ENCODE data around the gene CYLD.

DNA sequence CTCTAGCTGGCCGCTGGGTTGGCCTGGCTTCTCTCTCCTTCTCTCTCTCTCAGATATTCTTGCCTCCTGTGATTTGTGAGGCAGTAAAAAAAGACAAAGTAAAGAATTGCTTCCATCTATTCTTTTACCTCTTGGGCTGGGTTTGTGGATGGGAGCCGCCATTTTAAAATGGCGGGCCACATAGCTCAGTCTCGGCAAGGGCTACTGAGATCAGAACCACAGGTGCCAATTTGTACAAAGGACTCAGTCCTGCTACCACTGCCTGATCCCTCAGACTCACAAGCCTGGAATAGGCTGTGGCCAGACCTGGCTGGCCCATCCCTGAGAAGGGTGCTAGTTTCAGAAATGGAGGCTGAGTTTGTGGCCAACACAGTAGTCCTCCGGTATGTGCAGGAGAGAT, 24.4 kb upstream of the CYLD start:
- TF ChIP-seq, protein P1, sequence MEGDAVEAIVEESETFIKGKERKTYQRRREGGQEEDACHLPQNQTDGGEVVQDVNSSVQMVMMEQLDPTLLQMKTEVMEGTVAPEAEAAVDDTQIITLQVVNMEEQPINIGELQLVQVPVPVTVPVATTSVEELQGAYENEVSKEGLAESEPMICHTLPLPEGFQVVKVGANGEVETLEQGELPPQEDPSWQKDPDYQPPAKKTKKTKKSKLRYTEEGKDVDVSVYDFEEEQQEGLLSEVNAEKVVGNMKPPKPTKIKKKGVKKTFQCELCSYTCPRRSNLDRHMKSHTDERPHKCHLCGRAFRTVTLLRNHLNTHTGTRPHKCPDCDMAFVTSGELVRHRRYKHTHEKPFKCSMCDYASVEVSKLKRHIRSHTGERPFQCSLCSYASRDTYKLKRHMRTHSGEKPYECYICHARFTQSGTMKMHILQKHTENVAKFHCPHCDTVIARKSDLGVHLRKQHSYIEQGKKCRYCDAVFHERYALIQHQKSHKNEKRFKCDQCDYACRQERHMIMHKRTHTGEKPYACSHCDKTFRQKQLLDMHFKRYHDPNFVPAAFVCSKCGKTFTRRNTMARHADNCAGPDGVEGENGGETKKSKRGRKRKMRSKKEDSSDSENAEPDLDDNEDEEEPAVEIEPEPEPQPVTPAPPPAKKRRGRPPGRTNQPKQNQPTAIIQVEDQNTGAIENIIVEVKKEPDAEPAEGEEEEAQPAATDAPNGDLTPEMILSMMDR (IDR thresholded peaks at IDR 0.05) = no peak
- TF ChIP-seq POLR2AphosphoS5 (IDR thresholded peaks at IDR 0.05) (no peak), POLR2A (IDR thresholded peaks at IDR 0.05) (no peak)

Measured in transverse colon (tissue), 4 donors.